HEK293T (cell line): ENCODE results near the gene LCP1.

ENCODE experiments used
- ARNT ChIP-seq: fragments of 450-650 bp; IDR thresholded peaks from 2 replicates; pipeline ENCODE4 v1.6.1; 2017; ENCODE audit warnings: mild to moderate bottlenecking
- BHLHE40 ChIP-seq: fragments of 450-650 bp; IDR thresholded peaks from 2 replicates; pipeline ENCODE4 v1.6.1; 2016; ENCODE audit warnings: mild to moderate bottlenecking, moderate library complexity, borderline replicate concordance
- CTBP1 ChIP-seq: fragments of 450-650 bp; IDR thresholded peaks from 2 replicates; pipeline ENCODE4 v1.6.1; 2016; ENCODE audit warnings: borderline replicate concordance
- FOXA1 ChIP-seq: fragments of 450-650 bp; IDR thresholded peaks from 2 replicates; pipeline ENCODE4 v1.6.1; 2016; ENCODE audit warnings: mild to moderate bottlenecking
- FOXK2 ChIP-seq: fragments of 450-650 bp; IDR thresholded peaks from 2 replicates; pipeline ENCODE4 v1.6.1; 2016; ENCODE audit warnings: mild to moderate bottlenecking
- FOXM1 ChIP-seq: fragments of 450-650 bp; IDR thresholded peaks from 2 replicates; pipeline ENCODE4 v1.6.1; 2017; ENCODE audit warnings: mild to moderate bottlenecking, borderline replicate concordance
- PKNOX1 ChIP-seq: fragments of 450-650 bp; IDR thresholded peaks from 2 replicates; pipeline ENCODE4 v1.6.1; 2016
- SP1 ChIP-seq: fragments of 450-650 bp; IDR thresholded peaks from 2 replicates; pipeline ENCODE4 v1.6.1; 2017
- TARDBP ChIP-seq: fragments of 450-650 bp; IDR thresholded peaks from 2 replicates; pipeline ENCODE4 v1.6.1; 2016
- ZNF384 ChIP-seq: fragments of 450-650 bp; IDR thresholded peaks from 2 replicates; pipeline ENCODE4 v1.6.1; 2016

DNA sequence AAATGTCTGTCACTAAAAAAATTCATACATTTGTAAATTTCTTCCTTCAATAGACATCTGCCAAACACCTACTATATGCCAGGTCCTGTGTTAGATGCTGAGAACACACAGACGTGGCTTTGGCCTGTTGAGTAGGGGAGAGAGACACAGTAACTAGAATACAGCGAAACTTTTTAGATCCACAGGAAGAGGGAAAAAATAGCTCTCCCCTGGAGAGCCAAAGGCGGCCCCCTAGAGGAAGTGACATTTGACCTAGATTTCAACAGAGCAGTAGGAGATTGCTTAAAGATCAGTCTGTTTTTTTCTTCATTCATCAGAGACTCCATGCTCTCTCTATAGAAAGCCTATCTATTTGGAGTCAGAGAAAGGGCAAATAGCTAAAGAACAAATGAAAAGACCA lies 11.3 kb downstream of the LCP1 start:
- TF ChIP-seq TARDBP (no peak), CTBP1 (no peak), BHLHE40 (no peak), FOXA1 (no peak), PKNOX1 (no peak), ARNT (no peak), FOXK2 (no peak), SP1 (no peak), ZNF384 (no peak), FOXM1 (no peak)
